GM23338 (cell line): ENCODE data around the gene NENF. TPM values are rescaled to one million over a fixed set of nuclear protein-coding genes. Genes with fewer than 3 reads are reported as not detected.

Source experiments
- ATAC-seq: fragments of 200-7000 bp; cut with Tn5 transposase; 3 replicates; pipeline ENCODE4 v1.9.1; 2020
- DNase-seq: peaks from one replicate; pipeline ENCODE4 v3.0.0-alpha.2; 2015; ENCODE audit warnings: low spot score
- H2AFZ ChIP-seq: fragments of 200-600 bp; sonication (generic); 2 replicates; pipeline ENCODE4 v1.8.0; 2016; ENCODE audit warnings: antibody characterized with exemption, mild to moderate bottlenecking, moderate library complexity
- H3F3A ChIP-seq: fragments of 200-600 bp; sonication (generic); replicated peaks from 2 replicates; pipeline ENCODE4 v1.8.0; 2017; ENCODE audit warnings: antibody characterized with exemption, mixed run types, low read depth
- H3K27ac ChIP-seq: fragments of 200-600 bp; sonication (generic); 2 replicates; pipeline ENCODE4 v1.6.1; 2016; ENCODE audit warnings: low read depth
- H3K27me3 ChIP-seq: fragments of 200-600 bp; sonication (generic); 2 replicates; pipeline ENCODE4 v1.8.0; 2016; ENCODE audit warnings: mild to moderate bottlenecking, mixed run types, moderate library complexity; ENCODE audit not compliant: insufficient read depth
- H3K36me3 ChIP-seq: fragments of 200-600 bp; sonication (generic); 2 replicates; pipeline ENCODE4 v1.8.0; 2016; ENCODE audit warnings: mild to moderate bottlenecking; ENCODE audit not compliant: insufficient read depth
- H3K4me1 ChIP-seq: fragments of 200-600 bp; sonication (generic); 2 replicates; pipeline ENCODE4 v1.8.0; 2016; ENCODE audit warnings: mild to moderate bottlenecking, moderate library complexity; ENCODE audit not compliant: insufficient read depth
- H3K4me2 ChIP-seq: fragments of 200-600 bp; sonication (generic); 2 replicates; pipeline ENCODE4 v1.7.1; 2017; ENCODE audit warnings: mixed run types
- H3K4me3 ChIP-seq: fragments of 200-600 bp; sonication (generic); 2 replicates; pipeline ENCODE4 v1.6.1; 2016; ENCODE audit warnings: mixed run types
- H3K79me2 ChIP-seq: fragments of 200-600 bp; sonication (generic); replicated peaks from 2 replicates; pipeline ENCODE4 v1.8.0; 2017; ENCODE audit warnings: mild to moderate bottlenecking; ENCODE audit not compliant: insufficient read depth
- H3K9me2 ChIP-seq: fragments of 200-600 bp; sonication (generic); 2 replicates; pipeline ENCODE4 v1.8.0; 2017; ENCODE audit not compliant: insufficient read depth
- H4K20me1 ChIP-seq: fragments of 200-600 bp; sonication (generic); replicated peaks from 2 replicates; pipeline ENCODE4 v1.8.0; 2017; ENCODE audit warnings: mild to moderate bottlenecking; ENCODE audit not compliant: insufficient read depth
- H3K27ac Mint-ChIP-seq: 2 replicates; pipeline ENCODE4 v1.8.0; 2020; ENCODE audit warnings: inconsistent platforms, mild to moderate bottlenecking, moderate library complexity, mixed read lengths
- H3K27me3 Mint-ChIP-seq: 3 replicates; pipeline ENCODE4 v1.8.0; 2022; ENCODE audit warnings: low read depth, mild to moderate bottlenecking, moderate library complexity, mixed read lengths, inconsistent platforms; ENCODE audit not compliant: insufficient read depth, poor library complexity
- H3K36me3 Mint-ChIP-seq: 3 replicates; pipeline ENCODE4 v1.8.0; 2021; ENCODE audit warnings: low read depth, mild to moderate bottlenecking, inconsistent platforms, moderate library complexity, mixed read lengths
- H3K4me1 Mint-ChIP-seq: 3 replicates; pipeline ENCODE4 v1.8.0; 2020; ENCODE audit warnings: mild to moderate bottlenecking, inconsistent platforms, mixed read lengths
- H3K4me3 Mint-ChIP-seq: 3 replicates; pipeline ENCODE4 v1.8.0; 2021; ENCODE audit warnings: moderate library complexity, mild to moderate bottlenecking, inconsistent platforms, mixed read lengths
- H3K9me3 Mint-ChIP-seq: 3 replicates; pipeline ENCODE4 v1.8.0; 2020; ENCODE audit warnings: moderate library complexity, mild to moderate bottlenecking, inconsistent platforms, mixed read lengths
- CREB1 ChIP-seq: fragments of 250-450 bp; sonication (Bioruptor Pico); IDR thresholded peaks from 2 replicates; pipeline ENCODE4 v1.5.0; 2020; ENCODE audit warnings: low read depth, mild to moderate bottlenecking, moderate library complexity
- CTCF ChIP-seq, 2 experiments: fragments of 200-600 bp in 1 of 2; sonication (generic) in 1 of 2; conservative IDR thresholded peaks; 2 replicates each; pipeline versions ENCODE4 v1.5.1 to v1.6.1; 2016 to 2017; ENCODE audit warnings: antibody characterized with exemption in 2 of 2, low read depth in 2 of 2, mild to moderate bottlenecking in 2 of 2, moderate library complexity in 1 of 2
- ETS1 ChIP-seq: IDR thresholded peaks from 2 replicates; pipeline ENCODE4 v1.6.1; 2016; ENCODE audit warnings: antibody characterized with exemption
- EZH2 ChIP-seq: fragments of 200-600 bp; sonication (generic); IDR thresholded peaks from one replicate; pipeline ENCODE4 v1.8.0; 2017; ENCODE audit warnings: antibody characterized with exemption, mild to moderate bottlenecking, low read depth; ENCODE audit not compliant: unreplicated experiment
- EZH2phosphoT487 ChIP-seq: fragments of 200-600 bp; sonication (generic); IDR thresholded peaks from one replicate; pipeline ENCODE4 v1.8.1; 2018; ENCODE audit warnings: antibody characterized with exemption; ENCODE audit not compliant: unreplicated experiment
- JUNB ChIP-seq: IDR thresholded peaks from one replicate; pipeline ENCODE4 v1.6.1; 2016; ENCODE audit warnings: antibody characterized with exemption; ENCODE audit not compliant: unreplicated experiment
- NANOG ChIP-seq: IDR thresholded peaks from 2 replicates; pipeline ENCODE4 v1.6.1; 2016; ENCODE audit warnings: antibody characterized with exemption, borderline replicate concordance
- POLR2AphosphoS5 ChIP-seq: IDR thresholded peaks from 2 replicates; pipeline ENCODE4 v1.6.1; 2016; ENCODE audit warnings: antibody characterized with exemption, low read depth
- STAT1 ChIP-seq: IDR thresholded peaks from one replicate; pipeline ENCODE4 v1.6.1; 2016; ENCODE audit warnings: antibody characterized with exemption; ENCODE audit not compliant: unreplicated experiment
- ZNF114 ChIP-seq: fragments of 250-450 bp; sonication (Bioruptor Pico); IDR thresholded peaks from 2 replicates; pipeline ENCODE4 v1.5.0; 2020; ENCODE audit warnings: mild to moderate bottlenecking, moderate library complexity
- ZNF331 ChIP-seq: fragments of 250-450 bp; sonication (Bioruptor Pico); IDR thresholded peaks from 2 replicates; pipeline ENCODE4 v1.5.0; 2020; ENCODE audit warnings: low read depth, mild to moderate bottlenecking, moderate library complexity
- polyA plus RNA-seq: library from polyadenylated mRNA; unstranded; fragments of >200 nt; fragmentation: Nextera tagmentation; extraction: Ambion mirVana; gene quantifications from 2 replicates; pipeline ENCODE4 v1.2.1, GENCODE V29; 2016
- total RNA-seq: library from RNA; depleted of rRNA; stranded (reverse); fragments of >200 nt; shearing (Covaris generic); gene quantifications from 2 replicates; pipeline ENCODE4 v1.2.3, GENCODE V29; 2014
- TF ChIP-seq, protein P1 (sequence below): fragments of 250-450 bp; sonication (Bioruptor Pico); IDR thresholded peaks from 2 replicates; pipeline ENCODE4 v1.5.0; 2020; ENCODE audit warnings: mild to moderate bottlenecking, moderate library complexity
- TF ChIP-seq, protein P2 (sequence below): IDR thresholded peaks from one replicate; pipeline ENCODE4 v1.6.1; 2018; ENCODE audit warnings: antibody characterized with exemption; ENCODE audit not compliant: unreplicated experiment

The NENF gene
- total and polyA plus RNA-seq, 2 experiments from 2014 or later: 27.6 to 60.7 TPM

- H2AFZ ChIP-seq: no peak overlapping the region
- TF ChIP-seq, protein P1, sequence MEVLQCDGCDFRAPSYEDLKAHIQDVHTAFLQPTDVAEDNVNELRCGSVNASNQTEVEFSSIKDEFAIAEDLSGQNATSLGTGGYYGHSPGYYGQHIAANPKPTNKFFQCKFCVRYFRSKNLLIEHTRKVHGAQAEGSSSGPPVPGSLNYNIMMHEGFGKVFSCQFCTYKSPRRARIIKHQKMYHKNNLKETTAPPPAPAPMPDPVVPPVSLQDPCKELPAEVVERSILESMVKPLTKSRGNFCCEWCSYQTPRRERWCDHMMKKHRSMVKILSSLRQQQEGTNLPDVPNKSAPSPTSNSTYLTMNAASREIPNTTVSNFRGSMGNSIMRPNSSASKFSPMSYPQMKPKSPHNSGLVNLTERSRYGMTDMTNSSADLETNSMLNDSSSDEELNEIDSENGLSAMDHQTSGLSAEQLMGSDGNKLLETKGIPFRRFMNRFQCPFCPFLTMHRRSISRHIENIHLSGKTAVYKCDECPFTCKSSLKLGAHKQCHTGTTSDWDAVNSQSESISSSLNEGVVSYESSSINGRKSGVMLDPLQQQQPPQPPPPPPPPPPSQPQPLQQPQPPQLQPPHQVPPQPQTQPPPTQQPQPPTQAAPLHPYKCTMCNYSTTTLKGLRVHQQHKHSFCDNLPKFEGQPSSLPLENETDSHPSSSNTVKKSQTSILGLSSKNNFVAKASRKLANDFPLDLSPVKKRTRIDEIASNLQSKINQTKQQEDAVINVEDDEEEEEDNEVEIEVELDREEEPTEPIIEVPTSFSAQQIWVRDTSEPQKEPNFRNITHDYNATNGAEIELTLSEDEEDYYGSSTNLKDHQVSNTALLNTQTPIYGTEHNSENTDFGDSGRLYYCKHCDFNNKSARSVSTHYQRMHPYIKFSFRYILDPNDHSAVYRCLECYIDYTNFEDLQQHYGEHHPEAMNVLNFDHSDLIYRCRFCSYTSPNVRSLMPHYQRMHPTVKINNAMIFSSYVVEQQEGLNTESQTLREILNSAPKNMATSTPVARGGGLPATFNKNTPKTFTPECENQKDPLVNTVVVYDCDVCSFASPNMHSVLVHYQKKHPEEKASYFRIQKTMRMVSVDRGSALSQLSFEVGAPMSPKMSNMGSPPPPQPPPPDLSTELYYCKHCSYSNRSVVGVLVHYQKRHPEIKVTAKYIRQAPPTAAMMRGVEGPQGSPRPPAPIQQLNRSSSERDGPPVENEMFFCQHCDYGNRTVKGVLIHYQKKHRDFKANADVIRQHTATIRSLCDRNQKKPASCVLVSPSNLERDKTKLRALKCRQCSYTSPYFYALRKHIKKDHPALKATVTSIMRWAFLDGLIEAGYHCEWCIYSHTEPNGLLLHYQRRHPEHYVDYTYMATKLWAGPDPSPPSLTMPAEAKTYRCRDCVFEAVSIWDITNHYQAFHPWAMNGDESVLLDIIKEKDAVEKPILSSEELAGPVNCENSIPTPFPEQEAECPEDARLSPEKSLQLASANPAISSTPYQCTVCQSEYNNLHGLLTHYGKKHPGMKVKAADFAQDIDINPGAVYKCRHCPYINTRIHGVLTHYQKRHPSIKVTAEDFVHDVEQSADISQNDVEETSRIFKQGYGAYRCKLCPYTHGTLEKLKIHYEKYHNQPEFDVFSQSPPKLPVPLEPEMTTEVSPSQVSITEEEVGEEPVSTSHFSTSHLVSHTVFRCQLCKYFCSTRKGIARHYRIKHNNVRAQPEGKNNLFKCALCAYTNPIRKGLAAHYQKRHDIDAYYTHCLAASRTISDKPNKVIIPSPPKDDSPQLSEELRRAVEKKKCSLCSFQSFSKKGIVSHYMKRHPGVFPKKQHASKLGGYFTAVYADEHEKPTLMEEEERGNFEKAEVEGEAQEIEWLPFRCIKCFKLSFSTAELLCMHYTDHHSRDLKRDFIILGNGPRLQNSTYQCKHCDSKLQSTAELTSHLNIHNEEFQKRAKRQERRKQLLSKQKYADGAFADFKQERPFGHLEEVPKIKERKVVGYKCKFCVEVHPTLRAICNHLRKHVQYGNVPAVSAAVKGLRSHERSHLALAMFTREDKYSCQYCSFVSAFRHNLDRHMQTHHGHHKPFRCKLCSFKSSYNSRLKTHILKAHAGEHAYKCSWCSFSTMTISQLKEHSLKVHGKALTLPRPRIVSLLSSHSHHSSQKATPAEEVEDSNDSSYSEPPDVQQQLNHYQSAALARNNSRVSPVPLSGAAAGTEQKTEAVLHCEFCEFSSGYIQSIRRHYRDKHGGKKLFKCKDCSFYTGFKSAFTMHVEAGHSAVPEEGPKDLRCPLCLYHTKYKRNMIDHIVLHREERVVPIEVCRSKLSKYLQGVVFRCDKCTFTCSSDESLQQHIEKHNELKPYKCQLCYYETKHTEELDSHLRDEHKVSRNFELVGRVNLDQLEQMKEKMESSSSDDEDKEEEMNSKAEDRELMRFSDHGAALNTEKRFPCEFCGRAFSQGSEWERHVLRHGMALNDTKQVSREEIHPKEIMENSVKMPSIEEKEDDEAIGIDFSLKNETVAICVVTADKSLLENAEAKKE: no peak
- TF ChIP-seq EZH2phosphoT487 (no peak), ZNF331 (CRISPR knock-in tag) (no peak), CREB1 (CRISPR knock-in tag) (no peak), ZNF114 (CRISPR knock-in tag) (no peak), EZH2 (no peak), JUNB (no peak), NANOG (no peak), POLR2AphosphoS5 (no peak), STAT1 (no peak), ETS1 (no peak), CTCF (conservative IDR thresholded peaks at IDR 0.05; ENCODE audit: low read depth in 2 of 2) (no peak)
- TF ChIP-seq, protein P2, sequence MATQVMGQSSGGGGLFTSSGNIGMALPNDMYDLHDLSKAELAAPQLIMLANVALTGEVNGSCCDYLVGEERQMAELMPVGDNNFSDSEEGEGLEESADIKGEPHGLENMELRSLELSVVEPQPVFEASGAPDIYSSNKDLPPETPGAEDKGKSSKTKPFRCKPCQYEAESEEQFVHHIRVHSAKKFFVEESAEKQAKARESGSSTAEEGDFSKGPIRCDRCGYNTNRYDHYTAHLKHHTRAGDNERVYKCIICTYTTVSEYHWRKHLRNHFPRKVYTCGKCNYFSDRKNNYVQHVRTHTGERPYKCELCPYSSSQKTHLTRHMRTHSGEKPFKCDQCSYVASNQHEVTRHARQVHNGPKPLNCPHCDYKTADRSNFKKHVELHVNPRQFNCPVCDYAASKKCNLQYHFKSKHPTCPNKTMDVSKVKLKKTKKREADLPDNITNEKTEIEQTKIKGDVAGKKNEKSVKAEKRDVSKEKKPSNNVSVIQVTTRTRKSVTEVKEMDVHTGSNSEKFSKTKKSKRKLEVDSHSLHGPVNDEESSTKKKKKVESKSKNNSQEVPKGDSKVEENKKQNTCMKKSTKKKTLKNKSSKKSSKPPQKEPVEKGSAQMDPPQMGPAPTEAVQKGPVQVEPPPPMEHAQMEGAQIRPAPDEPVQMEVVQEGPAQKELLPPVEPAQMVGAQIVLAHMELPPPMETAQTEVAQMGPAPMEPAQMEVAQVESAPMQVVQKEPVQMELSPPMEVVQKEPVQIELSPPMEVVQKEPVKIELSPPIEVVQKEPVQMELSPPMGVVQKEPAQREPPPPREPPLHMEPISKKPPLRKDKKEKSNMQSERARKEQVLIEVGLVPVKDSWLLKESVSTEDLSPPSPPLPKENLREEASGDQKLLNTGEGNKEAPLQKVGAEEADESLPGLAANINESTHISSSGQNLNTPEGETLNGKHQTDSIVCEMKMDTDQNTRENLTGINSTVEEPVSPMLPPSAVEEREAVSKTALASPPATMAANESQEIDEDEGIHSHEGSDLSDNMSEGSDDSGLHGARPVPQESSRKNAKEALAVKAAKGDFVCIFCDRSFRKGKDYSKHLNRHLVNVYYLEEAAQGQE: no peak
- Mint-ChIP-seq H3K27ac (no peak overlapping the region), H3K27me3 (peaks cover 3% of the 10 kb centered on the region), H3K4me3 (no peak overlapping the region), H3K9me3 (no peaks in the 10 kb centered on the region), H3K4me1 (no peaks in the 10 kb centered on the region), H3K36me3 (no peaks in the 10 kb centered on the region)
- H3F3A ChIP-seq: no peaks in the 10 kb centered on the region
- no peaks in the 10 kb centered on the region for H3K9me2 ChIP-seq
- H3K4me1 ChIP-seq: peaks cover 1% of the 10 kb centered on the region; the same call in 1 of the 2 replicates
- 0 out of 2 replicates have a peak, but pooled peaks cover 4% of the 10 kb centered on the region for H4K20me1 ChIP-seq
- DNase-seq: no peak
- ATAC-seq: no peak
- no peaks in the 10 kb centered on the region for H3K36me3 ChIP-seq
- H3K4me2 ChIP-seq: no peak overlapping the region
- H3K79me2 ChIP-seq: no peaks in the 10 kb centered on the region; the same call in 1 of the 2 replicates
- H3K27me3 ChIP-seq: peaks cover 5% of the 10 kb centered on the region
- H3K27ac ChIP-seq: no peak overlapping the region
- H3K4me3 ChIP-seq: no peak overlapping the region
Measured at GRCh38 chr1:212438831-212439237, 6.1 kb downstream of the NENF start.
